ENCODE measurements around the gene DCTD. TPM values are rescaled to one million over a fixed set of nuclear protein-coding genes. Genes with fewer than 3 reads are reported as not detected.

Gene DCTD
- total and polyA plus RNA-seq, 2 experiments from 2014 or later: 39.3 to 40.3 TPM

GRCh38 chr4:182927505-182927904, 10.3 kb upstream of the DCTD start:
- H4K20me1 ChIP-seq (replicated peaks; ENCODE audit: insufficient read depth): no peaks in the 10 kb centered on the region
- no peaks in the 10 kb centered on the region for H3K79me2 ChIP-seq (replicated peaks; ENCODE audit: insufficient read depth)
- H3K4me3 ChIP-seq: no peak overlapping the region
- no peak overlapping the region for H3K27ac ChIP-seq (ENCODE audit: low read depth)
- ATAC-seq (no peak), DNase-seq (ENCODE audit: low spot score) (no peak)
- no peaks in the 10 kb centered on the region for H3K36me3 ChIP-seq (ENCODE audit: insufficient read depth)
- Mint-ChIP-seq H3K4me3 (no peak overlapping the region), H3K4me1 (no peaks in the 10 kb centered on the region), H3K27me3 (ENCODE audit: insufficient read depth, low read depth, poor library complexity) (peaks cover 2% of the 10 kb centered on the region), H3K36me3 (ENCODE audit: low read depth) (no peaks in the 10 kb centered on the region), H3K9me3 (no peaks in the 10 kb centered on the region), H3K27ac (no peak overlapping the region)
- H2AFZ ChIP-seq: no peak overlapping the region
- TF ChIP-seq POLR2AphosphoS5 (IDR thresholded peaks at IDR 0.05; ENCODE audit: low read depth) (no peak), EZH2 (IDR thresholded peaks at IDR 0.05; ENCODE audit: low read depth, unreplicated experiment) (no peak), ZNF331 (CRISPR knock-in tag; IDR thresholded peaks at IDR 0.05; ENCODE audit: low read depth) (no peak), REST (IDR thresholded peaks at IDR 0.05; ENCODE audit: unreplicated experiment) (no peak), JUNB (IDR thresholded peaks at IDR 0.05; ENCODE audit: unreplicated experiment) (no peak), ZNF114 (CRISPR knock-in tag; IDR thresholded peaks at IDR 0.05) (no peak), CREB1 (CRISPR knock-in tag; IDR thresholded peaks at IDR 0.05; ENCODE audit: low read depth) (no peak), EZH2phosphoT487 (IDR thresholded peaks at IDR 0.05; ENCODE audit: unreplicated experiment) (no peak)
- TF ChIP-seq, protein P1, sequence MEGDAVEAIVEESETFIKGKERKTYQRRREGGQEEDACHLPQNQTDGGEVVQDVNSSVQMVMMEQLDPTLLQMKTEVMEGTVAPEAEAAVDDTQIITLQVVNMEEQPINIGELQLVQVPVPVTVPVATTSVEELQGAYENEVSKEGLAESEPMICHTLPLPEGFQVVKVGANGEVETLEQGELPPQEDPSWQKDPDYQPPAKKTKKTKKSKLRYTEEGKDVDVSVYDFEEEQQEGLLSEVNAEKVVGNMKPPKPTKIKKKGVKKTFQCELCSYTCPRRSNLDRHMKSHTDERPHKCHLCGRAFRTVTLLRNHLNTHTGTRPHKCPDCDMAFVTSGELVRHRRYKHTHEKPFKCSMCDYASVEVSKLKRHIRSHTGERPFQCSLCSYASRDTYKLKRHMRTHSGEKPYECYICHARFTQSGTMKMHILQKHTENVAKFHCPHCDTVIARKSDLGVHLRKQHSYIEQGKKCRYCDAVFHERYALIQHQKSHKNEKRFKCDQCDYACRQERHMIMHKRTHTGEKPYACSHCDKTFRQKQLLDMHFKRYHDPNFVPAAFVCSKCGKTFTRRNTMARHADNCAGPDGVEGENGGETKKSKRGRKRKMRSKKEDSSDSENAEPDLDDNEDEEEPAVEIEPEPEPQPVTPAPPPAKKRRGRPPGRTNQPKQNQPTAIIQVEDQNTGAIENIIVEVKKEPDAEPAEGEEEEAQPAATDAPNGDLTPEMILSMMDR (conservative IDR thresholded peaks at IDR 0.05; ENCODE audit: low read depth in 2 of 2): no peak
- TF ChIP-seq, protein P2, sequence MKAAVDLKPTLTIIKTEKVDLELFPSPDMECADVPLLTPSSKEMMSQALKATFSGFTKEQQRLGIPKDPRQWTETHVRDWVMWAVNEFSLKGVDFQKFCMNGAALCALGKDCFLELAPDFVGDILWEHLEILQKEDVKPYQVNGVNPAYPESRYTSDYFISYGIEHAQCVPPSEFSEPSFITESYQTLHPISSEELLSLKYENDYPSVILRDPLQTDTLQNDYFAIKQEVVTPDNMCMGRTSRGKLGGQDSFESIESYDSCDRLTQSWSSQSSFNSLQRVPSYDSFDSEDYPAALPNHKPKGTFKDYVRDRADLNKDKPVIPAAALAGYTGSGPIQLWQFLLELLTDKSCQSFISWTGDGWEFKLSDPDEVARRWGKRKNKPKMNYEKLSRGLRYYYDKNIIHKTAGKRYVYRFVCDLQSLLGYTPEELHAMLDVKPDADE (IDR thresholded peaks at IDR 0.05): no peak
- TF ChIP-seq, protein P3, sequence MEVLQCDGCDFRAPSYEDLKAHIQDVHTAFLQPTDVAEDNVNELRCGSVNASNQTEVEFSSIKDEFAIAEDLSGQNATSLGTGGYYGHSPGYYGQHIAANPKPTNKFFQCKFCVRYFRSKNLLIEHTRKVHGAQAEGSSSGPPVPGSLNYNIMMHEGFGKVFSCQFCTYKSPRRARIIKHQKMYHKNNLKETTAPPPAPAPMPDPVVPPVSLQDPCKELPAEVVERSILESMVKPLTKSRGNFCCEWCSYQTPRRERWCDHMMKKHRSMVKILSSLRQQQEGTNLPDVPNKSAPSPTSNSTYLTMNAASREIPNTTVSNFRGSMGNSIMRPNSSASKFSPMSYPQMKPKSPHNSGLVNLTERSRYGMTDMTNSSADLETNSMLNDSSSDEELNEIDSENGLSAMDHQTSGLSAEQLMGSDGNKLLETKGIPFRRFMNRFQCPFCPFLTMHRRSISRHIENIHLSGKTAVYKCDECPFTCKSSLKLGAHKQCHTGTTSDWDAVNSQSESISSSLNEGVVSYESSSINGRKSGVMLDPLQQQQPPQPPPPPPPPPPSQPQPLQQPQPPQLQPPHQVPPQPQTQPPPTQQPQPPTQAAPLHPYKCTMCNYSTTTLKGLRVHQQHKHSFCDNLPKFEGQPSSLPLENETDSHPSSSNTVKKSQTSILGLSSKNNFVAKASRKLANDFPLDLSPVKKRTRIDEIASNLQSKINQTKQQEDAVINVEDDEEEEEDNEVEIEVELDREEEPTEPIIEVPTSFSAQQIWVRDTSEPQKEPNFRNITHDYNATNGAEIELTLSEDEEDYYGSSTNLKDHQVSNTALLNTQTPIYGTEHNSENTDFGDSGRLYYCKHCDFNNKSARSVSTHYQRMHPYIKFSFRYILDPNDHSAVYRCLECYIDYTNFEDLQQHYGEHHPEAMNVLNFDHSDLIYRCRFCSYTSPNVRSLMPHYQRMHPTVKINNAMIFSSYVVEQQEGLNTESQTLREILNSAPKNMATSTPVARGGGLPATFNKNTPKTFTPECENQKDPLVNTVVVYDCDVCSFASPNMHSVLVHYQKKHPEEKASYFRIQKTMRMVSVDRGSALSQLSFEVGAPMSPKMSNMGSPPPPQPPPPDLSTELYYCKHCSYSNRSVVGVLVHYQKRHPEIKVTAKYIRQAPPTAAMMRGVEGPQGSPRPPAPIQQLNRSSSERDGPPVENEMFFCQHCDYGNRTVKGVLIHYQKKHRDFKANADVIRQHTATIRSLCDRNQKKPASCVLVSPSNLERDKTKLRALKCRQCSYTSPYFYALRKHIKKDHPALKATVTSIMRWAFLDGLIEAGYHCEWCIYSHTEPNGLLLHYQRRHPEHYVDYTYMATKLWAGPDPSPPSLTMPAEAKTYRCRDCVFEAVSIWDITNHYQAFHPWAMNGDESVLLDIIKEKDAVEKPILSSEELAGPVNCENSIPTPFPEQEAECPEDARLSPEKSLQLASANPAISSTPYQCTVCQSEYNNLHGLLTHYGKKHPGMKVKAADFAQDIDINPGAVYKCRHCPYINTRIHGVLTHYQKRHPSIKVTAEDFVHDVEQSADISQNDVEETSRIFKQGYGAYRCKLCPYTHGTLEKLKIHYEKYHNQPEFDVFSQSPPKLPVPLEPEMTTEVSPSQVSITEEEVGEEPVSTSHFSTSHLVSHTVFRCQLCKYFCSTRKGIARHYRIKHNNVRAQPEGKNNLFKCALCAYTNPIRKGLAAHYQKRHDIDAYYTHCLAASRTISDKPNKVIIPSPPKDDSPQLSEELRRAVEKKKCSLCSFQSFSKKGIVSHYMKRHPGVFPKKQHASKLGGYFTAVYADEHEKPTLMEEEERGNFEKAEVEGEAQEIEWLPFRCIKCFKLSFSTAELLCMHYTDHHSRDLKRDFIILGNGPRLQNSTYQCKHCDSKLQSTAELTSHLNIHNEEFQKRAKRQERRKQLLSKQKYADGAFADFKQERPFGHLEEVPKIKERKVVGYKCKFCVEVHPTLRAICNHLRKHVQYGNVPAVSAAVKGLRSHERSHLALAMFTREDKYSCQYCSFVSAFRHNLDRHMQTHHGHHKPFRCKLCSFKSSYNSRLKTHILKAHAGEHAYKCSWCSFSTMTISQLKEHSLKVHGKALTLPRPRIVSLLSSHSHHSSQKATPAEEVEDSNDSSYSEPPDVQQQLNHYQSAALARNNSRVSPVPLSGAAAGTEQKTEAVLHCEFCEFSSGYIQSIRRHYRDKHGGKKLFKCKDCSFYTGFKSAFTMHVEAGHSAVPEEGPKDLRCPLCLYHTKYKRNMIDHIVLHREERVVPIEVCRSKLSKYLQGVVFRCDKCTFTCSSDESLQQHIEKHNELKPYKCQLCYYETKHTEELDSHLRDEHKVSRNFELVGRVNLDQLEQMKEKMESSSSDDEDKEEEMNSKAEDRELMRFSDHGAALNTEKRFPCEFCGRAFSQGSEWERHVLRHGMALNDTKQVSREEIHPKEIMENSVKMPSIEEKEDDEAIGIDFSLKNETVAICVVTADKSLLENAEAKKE (CRISPR knock-in tag; IDR thresholded peaks at IDR 0.05): no peak
- no peak overlapping the region for H3K4me2 ChIP-seq
- H3K9me2 ChIP-seq (ENCODE audit: insufficient read depth): no peaks in the 10 kb centered on the region
- H3K27me3 ChIP-seq (ENCODE audit: insufficient read depth): no peaks in the 10 kb centered on the region
- H3F3A ChIP-seq (replicated peaks; ENCODE audit: low read depth): no peaks in the 10 kb centered on the region
- H3K4me1 ChIP-seq (ENCODE audit: insufficient read depth): no peaks in the 10 kb centered on the region
